Measurements from ENCODE around the gene RAB17.

Gene RAB17

DNA sequence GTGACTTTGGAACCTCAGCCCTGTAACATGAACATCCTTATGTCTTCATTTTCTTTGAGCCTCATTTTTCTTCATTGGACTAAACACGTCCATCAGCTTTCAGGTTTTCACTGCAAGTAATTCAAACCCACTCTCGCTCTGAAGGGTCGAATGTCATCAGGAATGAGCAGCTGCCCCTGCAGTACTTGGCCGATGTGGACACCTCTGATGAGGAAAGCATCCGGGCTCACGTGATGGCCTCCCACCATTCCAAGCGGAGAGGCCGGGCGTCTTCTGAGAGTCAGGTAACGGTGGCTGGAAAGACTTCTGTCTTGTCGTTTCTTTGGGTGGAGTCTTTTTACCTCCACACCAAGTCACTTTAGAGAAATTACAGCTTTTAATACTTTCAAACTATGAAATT is 63.3 kb downstream of the RAB17 start:
- TF ChIP-seq CTCF (IDR thresholded peaks at IDR 0.05): no peak
- H3K27me3 ChIP-seq (ENCODE audit: control insufficient read depth, insufficient read depth, low read length): no peaks in the 10 kb centered on the region
- H3K4me2 ChIP-seq (ENCODE audit: low read length): no peak overlapping the region
- H3K36me3 ChIP-seq (ENCODE audit: control insufficient read depth, insufficient read depth, low read length): no peaks in the 10 kb centered on the region
- no peak overlapping the region for H3K9ac ChIP-seq
- no peak overlapping the region for H3K27ac ChIP-seq
- H3K4me3 ChIP-seq (ENCODE audit: low read depth, low read length): no peak overlapping the region
- H3K4me1 ChIP-seq: no peaks in the 10 kb centered on the region
- no peaks in the 10 kb centered on the region for H3K9me3 ChIP-seq (ENCODE audit: control insufficient read depth, low read length)
- H2AFZ ChIP-seq: no peak overlapping the region
- H3K79me2 ChIP-seq: no peaks in the 10 kb centered on the region

GRCh38 chr2:237525559-237526157 is 64.9 kb downstream of the RAB17 start:
- Histone ChIP-seq H3K27ac (no peak overlapping the region), H2AFZ (no peak overlapping the region), H3K4me2 (ENCODE audit: low read length) (no peak overlapping the region), H3K27me3 (ENCODE audit: control insufficient read depth, insufficient read depth, low read length) (no peaks in the 10 kb centered on the region), H3K9ac (no peak overlapping the region), H3K4me3 (ENCODE audit: low read depth, low read length) (no peak overlapping the region), H3K4me1 (no peaks in the 10 kb centered on the region), H3K36me3 (ENCODE audit: control insufficient read depth, insufficient read depth, low read length) (no peaks in the 10 kb centered on the region), H3K9me3 (ENCODE audit: control insufficient read depth, low read length) (no peaks in the 10 kb centered on the region), H3K79me2 (no peaks in the 10 kb centered on the region)
- TF ChIP-seq CTCF (IDR thresholded peaks at IDR 0.05): no peak

GRCh38 chr2:237524631-237525030 is 65.9 kb downstream of the RAB17 start:
- Histone ChIP-seq H3K4me2 (ENCODE audit: low read length) (no peak overlapping the region), H3K9me3 (ENCODE audit: control insufficient read depth, low read length) (no peaks in the 10 kb centered on the region), H2AFZ (no peak overlapping the region), H3K36me3 (ENCODE audit: control insufficient read depth, insufficient read depth, low read length) (no peaks in the 10 kb centered on the region), H3K4me1 (no peaks in the 10 kb centered on the region), H3K27ac (no peak overlapping the region), H3K79me2 (no peaks in the 10 kb centered on the region), H3K9ac (no peak overlapping the region), H3K4me3 (ENCODE audit: low read depth, low read length) (no peak overlapping the region), H3K27me3 (ENCODE audit: control insufficient read depth, insufficient read depth, low read length) (no peaks in the 10 kb centered on the region)
- no peak for TF ChIP-seq CTCF (IDR thresholded peaks at IDR 0.05)

All from parathyroid adenoma (tissue), 2 donors.